HG02763 (cell line): ENCODE data around the gene C17orf58.
"Not testable (repeated sequence)": the region's sequence is repeated elsewhere in the genome, so short reads cannot be mapped to it uniquely, and the experiment has no call there.

Experiments
- ATAC-seq: cut with Tn5 transposase; IDR thresholded peaks from one replicate; pipeline ENCODE4 v1.9.1; 2021; ENCODE audit warnings: mild to moderate bottlenecking, moderate library complexity; ENCODE audit not compliant: unreplicated experiment

The C17orf58 gene

GRCh38 chr17:67996301-67997171 lies at the start of gene C17orf58:
TSS of gene C17orf58 (minus strand) at chr17:67996469. CDS start at chr17:67996198, 271 bp downstream.
- not testable (repeated sequence) for ATAC-seq

- no peak for ATAC-seq
Observed at GRCh38 chr17:68036304-68037147, 40.3 kb upstream of the C17orf58 start.

- peak; percentile 93 for ATAC-seq
Observed at GRCh38 chr17:68035523-68036303, 39.4 kb upstream of the C17orf58 start, which contains the start of gene KPNA2. TSS of gene KPNA2 (plus strand) at chr17:68035735. CDS start at chr17:68037133, 1,398 bp downstream.

- peak; percentile 85 for ATAC-seq
Observed at GRCh38 chr17:68035131-68035522, 38.9 kb upstream of the C17orf58 start.

- ATAC-seq: no peak
Observed at GRCh38 chr17:68034452-68034776, 38.1 kb upstream of the C17orf58 start.

GRCh38 chr17:68033636-68034451 lies 37.6 kb upstream of the C17orf58 start:
- no peak for ATAC-seq

GRCh38 chr17:68029512-68030215 lies 33.4 kb upstream of the C17orf58 start:
- ATAC-seq: no peak

GRCh38 chr17:68022547-68022946 lies 26.3 kb upstream of the C17orf58 start:
- not testable (repeated sequence) for ATAC-seq

GRCh38 chr17:68021963-68022362 lies 25.7 kb upstream of the C17orf58 start:
- ATAC-seq: no peak

GRCh38 chr17:68020791-68021190 lies 24.5 kb upstream of the C17orf58 start:
- ATAC-seq: not testable (repeated sequence)

GRCh38 chr17:68020409-68020756 lies 24.1 kb upstream of the C17orf58 start:
- ATAC-seq: no peak

- ATAC-seq: peak; percentile 90
Observed at GRCh38 chr17:68019675-68020408, 23.6 kb upstream of the C17orf58 start.

GRCh38 chr17:68019336-68019674 lies 23.0 kb upstream of the C17orf58 start:
- ATAC-seq: no peak

GRCh38 chr17:68018493-68018892 lies 22.2 kb upstream of the C17orf58 start:
- ATAC-seq: not testable (repeated sequence)

GRCh38 chr17:68016838-68017237 lies 20.6 kb upstream of the C17orf58 start:
- ATAC-seq: no peak

GRCh38 chr17:68015081-68015723 lies 18.9 kb upstream of the C17orf58 start:
- no peak for ATAC-seq

GRCh38 chr17:68013385-68013784 lies 17.1 kb upstream of the C17orf58 start:
- ATAC-seq: no peak

GRCh38 chr17:68011199-68011665 lies 15.0 kb upstream of the C17orf58 start:
- ATAC-seq: no peak
